ENCODE measurements around the gene CPA2.
A peak's percentile ranks its signal among the peaks of the same experiment; 100 is the strongest.
"Not testable (repeated sequence)": the region's sequence is repeated elsewhere in the genome, so short reads cannot be mapped to it uniquely, and the experiment has no call there.

Gene CPA2

GRCh38 chr7:130266258-130266960 lies at the start of gene CPA2:
TSS of gene CPA2 (plus strand) at chr7:130266863. CDS start at chr7:130266882, 19 bp downstream.
- DNase-seq (ENCODE audit: low spot score): no peak

- DNase-seq (ENCODE audit: low spot score): no peak
These were observed 47.6 kb upstream of the CPA2 start for GRCh38 chr7:130218806-130219620.

DNA sequence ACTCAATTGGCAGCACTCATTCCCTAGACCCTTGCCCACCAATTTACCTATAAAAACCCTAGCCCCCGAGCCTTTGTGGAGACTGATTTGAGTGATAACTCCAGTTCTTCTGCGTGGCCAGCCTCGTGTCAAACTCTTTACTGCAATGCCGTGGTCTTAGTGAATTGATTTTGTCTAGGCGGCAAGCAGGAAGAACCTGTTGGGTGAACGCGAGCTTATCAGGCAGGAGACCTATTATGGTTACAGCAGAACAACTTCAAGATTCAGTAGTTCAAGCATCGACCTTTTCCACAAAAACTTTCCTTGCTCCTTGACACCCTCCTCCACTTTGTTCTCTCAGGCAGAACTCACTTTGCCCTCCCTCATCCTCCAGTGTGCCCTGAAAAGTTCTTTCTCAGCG lies 46.8 kb upstream of the CPA2 start:
- no peak for DNase-seq (ENCODE audit: low spot score)

GRCh38 chr7:130221746-130222145 lies 44.9 kb upstream of the CPA2 start:
- DNase-seq (ENCODE audit: low spot score): no peak

GRCh38 chr7:130223646-130224045 lies 43.0 kb upstream of the CPA2 start:
- DNase-seq (ENCODE audit: low spot score): no peak

DNA sequence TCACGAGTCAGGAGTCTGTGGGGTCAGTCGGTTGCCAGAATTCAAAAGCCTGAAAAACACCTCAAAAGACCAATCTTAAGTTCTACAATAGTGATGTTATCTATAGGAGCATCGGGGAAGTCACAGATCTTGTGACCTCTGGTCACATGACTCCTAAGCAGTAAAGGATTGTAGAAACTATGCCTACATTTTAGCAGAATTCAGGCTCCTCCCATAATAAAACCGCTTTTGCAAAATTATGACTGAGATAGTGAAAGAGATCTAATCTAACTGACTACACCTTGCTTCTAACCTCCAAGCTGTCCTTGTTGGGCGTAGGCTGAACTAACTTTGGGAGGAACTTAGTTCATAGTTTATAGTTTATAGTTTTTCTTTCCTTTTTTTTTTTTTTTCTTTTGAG lies 42.5 kb upstream of the CPA2 start:
- DNase-seq (ENCODE audit: low spot score): no peak

DNA sequence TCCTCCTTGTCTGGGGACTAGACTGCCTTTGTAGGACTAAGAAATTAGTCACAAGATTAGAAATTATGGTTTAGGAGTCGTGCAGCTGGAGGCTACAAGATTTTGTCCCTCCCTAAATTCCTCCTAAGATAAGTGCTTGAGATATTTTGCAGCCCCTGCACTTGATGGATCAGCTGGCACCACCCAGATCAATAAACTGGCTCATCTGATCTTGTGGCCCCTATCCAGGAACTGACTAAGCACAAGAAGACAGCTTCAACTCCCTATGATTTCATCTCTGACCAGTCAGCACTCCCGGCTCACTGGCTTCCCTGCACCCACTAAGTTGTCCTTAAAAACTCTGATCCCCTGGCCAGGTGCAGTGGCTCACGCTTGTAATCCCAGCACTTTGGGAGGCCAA lies 41.7 kb upstream of the CPA2 start:
- DNase-seq (ENCODE audit: low spot score): not testable (repeated sequence)

GRCh38 chr7:130226333-130226732 lies 40.3 kb upstream of the CPA2 start:
- no peak for DNase-seq (ENCODE audit: low spot score)

DNA sequence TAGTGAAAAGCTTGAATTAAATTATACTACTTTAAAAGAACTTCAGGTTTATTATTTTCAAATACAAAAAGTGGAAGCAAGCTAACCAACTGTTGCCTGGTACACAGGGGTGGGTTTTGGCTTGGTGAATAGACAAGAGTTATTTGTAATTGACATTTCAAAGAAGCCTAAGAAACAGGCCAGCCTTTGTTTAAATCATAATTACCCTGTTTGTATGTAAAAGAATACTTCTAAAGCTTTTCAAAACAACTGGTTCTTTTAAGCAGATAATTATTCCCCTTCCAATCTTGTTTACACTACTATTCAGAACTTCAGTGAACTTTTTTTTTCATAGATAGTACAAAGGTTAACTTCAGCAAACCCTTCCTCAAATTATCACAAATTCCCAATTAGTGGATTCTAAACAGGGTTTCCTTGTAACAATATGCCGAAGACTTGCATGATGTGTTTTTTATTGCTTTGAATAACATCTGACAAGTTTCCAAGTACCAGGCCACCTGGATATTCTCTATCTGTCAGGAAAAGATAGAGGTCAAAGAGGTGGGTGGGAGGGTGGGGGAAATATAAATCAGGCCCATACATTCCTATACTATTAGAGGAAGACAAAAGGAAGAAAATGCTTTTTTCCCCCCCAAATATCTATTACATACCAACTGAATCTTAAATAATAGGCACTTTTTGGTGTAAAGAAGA lies 38.6 kb upstream of the CPA2 start:
- no peak for DNase-seq (ENCODE audit: low spot score)

GRCh38 chr7:130228840-130229502 lies 37.7 kb upstream of the CPA2 start:
- no peak for DNase-seq (ENCODE audit: low spot score)

- DNase-seq (ENCODE audit: low spot score): not testable (repeated sequence)
These were observed 36.7 kb upstream of the CPA2 start for GRCh38 chr7:130229981-130230380.

- no peak for DNase-seq (ENCODE audit: low spot score)
These were observed 34.9 kb upstream of the CPA2 start for GRCh38 chr7:130231792-130232191.

DNA sequence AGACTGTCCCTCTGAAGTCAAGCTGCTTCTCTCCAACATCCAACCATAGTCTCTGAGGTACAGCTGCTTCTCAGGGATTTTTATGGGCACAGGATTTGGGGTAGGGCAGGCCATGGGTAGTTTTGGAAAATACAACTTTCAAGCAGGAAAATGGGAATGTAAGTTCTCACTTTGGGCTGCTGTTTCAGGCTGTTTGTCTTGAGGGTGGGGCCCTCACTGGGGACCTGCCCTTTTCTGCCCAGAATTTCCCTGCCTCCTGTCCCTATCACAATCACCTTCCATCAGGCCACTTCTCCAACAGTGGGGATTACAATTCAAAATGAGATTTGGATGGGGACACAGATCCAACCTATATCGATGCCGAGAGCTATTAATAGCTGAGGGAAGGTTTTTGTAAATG lies 34.5 kb upstream of the CPA2 start:
- DNase-seq (ENCODE audit: low spot score): no peak

GRCh38 chr7:130234078-130234477 lies 32.6 kb upstream of the CPA2 start:
- no peak for DNase-seq (ENCODE audit: low spot score)

DNA sequence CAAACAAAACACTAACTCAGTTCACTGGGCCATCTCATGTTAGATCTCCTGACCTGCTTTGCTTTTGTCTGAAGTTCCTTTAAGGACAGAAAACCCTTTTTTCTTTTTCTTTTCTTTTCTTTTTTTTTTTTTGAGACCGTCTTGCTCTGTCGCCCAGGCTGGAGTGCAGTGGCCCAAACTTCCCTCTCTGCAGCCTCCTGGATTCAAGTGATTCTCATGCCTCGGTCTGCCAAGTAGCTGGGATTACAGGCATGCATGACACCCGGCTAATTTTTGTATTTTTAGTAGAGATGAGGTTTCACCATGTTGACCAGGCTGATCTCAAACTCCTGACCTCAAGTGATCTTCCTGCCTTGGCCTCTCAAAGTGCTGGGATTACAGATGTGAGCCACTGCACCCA lies 30.3 kb upstream of the CPA2 start:
- DNase-seq (ENCODE audit: low spot score): not testable (repeated sequence)

- no peak for DNase-seq (ENCODE audit: low spot score)
These were observed 26.4 kb upstream of the CPA2 start for GRCh38 chr7:130240240-130240639.

DNA sequence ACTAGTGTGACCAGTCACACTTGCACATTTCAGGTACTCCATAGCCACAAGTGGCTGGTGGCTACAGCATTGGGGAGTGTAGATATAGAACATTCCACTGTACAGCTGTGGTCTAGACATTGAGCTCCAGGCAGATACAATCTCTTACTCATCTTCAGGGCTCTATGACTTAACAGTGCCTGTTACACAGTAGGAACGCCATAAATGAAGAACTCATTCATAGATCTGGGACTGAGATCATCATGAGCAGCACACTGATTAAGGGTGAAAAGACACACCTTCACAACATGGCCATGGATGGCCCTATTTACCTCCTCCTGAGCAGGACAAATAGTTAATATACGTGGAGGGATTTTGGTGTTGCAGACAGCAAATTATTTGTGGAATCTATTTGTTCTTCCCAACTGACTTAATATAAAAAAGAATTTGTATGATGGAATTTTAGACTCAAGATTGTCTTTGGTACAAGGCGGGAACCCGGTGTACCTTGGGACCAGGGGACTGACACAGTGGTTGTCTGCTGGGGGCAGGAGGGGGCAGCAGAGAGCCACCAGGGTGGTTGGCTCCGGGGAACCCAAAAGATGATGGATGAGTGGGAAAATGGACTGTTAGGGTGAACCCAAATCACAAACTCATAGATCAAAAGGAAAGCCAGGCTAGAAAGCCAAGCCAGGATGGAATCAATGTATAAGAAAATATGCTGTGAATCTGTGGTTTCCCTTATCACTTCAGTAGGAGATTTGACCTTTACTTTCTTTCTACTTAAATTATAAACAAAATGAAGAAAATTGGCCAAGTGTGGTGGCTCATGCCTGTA lies 24.3 kb upstream of the CPA2 start:
- DNase-seq (ENCODE audit: low spot score): peak; percentile 62

GRCh38 chr7:130243486-130243885 lies 23.2 kb upstream of the CPA2 start:
- DNase-seq (ENCODE audit: low spot score): not testable (repeated sequence)

DNA sequence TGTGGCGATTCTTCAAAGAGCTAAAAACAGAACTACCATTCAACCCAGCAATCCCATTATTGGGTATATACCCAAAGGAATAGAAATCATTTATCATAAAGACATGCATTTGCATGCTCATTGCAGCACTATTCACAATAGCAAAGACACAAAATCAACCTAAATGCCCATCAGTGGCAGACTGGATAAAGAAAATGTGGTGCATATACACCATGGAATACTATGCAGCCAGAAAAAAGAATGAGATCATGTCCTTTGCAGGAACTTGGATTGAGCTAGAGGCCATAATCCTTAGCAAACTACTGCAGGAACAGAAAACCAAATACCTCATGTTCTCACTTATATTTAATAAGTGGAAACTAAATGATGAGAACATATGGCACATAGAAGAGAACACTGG lies 20.2 kb upstream of the CPA2 start:
- not testable (repeated sequence) for DNase-seq (ENCODE audit: low spot score)

- not testable (repeated sequence) for DNase-seq (ENCODE audit: low spot score)
These were observed 17.8 kb upstream of the CPA2 start for GRCh38 chr7:130248842-130249241.

GRCh38 chr7:130249626-130250025 lies 17.0 kb upstream of the CPA2 start:
- DNase-seq (ENCODE audit: low spot score): not testable (repeated sequence)
